Urinary bladder (tissue), 4 donors: ENCODE data around the gene RDH12. TPM values are rescaled to one million over a fixed set of nuclear protein-coding genes. Genes with fewer than 3 reads are reported as not detected.
"Not testable (repeated sequence)": the region's sequence is repeated elsewhere in the genome, so short reads cannot be mapped to it uniquely, and the experiment has no call there.

ENCODE experiments used
- DNase-seq: peaks from one replicate; pipeline ENCODE4 v3.0.0-alpha.2; 2015; ENCODE audit errors: extremely low spot score
- H3K27ac ChIP-seq: one replicate; pipeline ENCODE4 v1.5.1; 2013; ENCODE audit warnings: low read depth, mild to moderate bottlenecking, moderate library complexity
- H3K36me3 ChIP-seq: one replicate; pipeline ENCODE4 v1.6.1; 2013; ENCODE audit warnings: mild to moderate bottlenecking, moderate library complexity; ENCODE audit not compliant: insufficient read depth
- H3K4me1 ChIP-seq: one replicate; pipeline ENCODE4 v1.6.1; 2013; ENCODE audit warnings: mild to moderate bottlenecking, moderate library complexity; ENCODE audit not compliant: insufficient read depth
- H3K4me3 ChIP-seq: one replicate; pipeline ENCODE4 v1.5.1; 2013; ENCODE audit warnings: low read depth, low read length
- WGBS: extraction: QIAGEN DNeasy Blood & Tissue Kit; methylation state at CpG from one replicate; pipeline ENCODE4 v1.1.7; 2013; 5-methylcytosine and 5-hydroxymethylcytosine counted together
- polyA plus RNA-seq: library from polyadenylated mRNA; stranded (reverse); fragments of 200-250 nt; gene quantifications from one replicate; pipeline ENCODE4 v1.2.3, GENCODE V29; 2013
- total RNA-seq: library from RNA; depleted of rRNA; stranded (reverse); fragments of >200 nt; gene quantifications from one replicate; pipeline ENCODE4 v1.2.3, GENCODE V29; 2014
- donor health status: healthy with polysubstance abuse.
- donor health status: healthy.

RDH12 gene
- total and polyA plus RNA-seq, 2 donors, result 0.04 TPM; not detected in 1

GRCh38 chr14:67683842-67684241 lies 17.8 kb upstream of the RDH12 start:
- H3K4me3 ChIP-seq, result no peak overlapping the region
- H3K4me1 ChIP-seq, result no peaks in the 10 kb centered on the region
- no peak overlapping the region for H3K27ac ChIP-seq
- DNase-seq, result no peak
- H3K36me3 ChIP-seq, result peaks cover 2% of the 10 kb centered on the region

GRCh38 chr14:67690011-67690410 lies 11.7 kb upstream of the RDH12 start:
- H3K4me1 ChIP-seq, result peaks cover 2% of the 10 kb centered on the region
- peaks cover 6% of the 10 kb centered on the region for H3K36me3 ChIP-seq
- WGBS, result 97% methylated on average over 4 of the region's 4 CpGs
- no peak for DNase-seq
- H3K27ac ChIP-seq, result no peak overlapping the region
- no peak overlapping the region for H3K4me3 ChIP-seq

- Histone ChIP-seq H3K4me1 (peaks cover 2% of the 10 kb centered on the region), H3K4me3 (peak overlapping the region; percentile 73), H3K36me3 (peaks cover 4% of the 10 kb centered on the region), H3K27ac (peak overlapping the region; percentile 41)
- WGBS, result 2% methylated on average over 21 of the region's 21 CpGs
- DNase-seq, result peak; percentile 37
Measured at GRCh38 chr14:67694791-67695393, 6.8 kb upstream of the RDH12 start.

GRCh38 chr14:67695394-67695949 lies 6.2 kb upstream of the RDH12 start, which contains the start of gene RDH11:
Gene RDH11 (minus strand): TSS chr14:67695764. CDS start chr14:67695703, 61 bp downstream.
- Histone ChIP-seq H3K27ac (peak within 1 kb of the TSS; percentile 41), H3K4me3 (peak within 1 kb of the TSS; percentile 73), H3K4me1 (peaks cover 2% of the 10 kb centered on the region), H3K36me3 (peaks cover 4% of the 10 kb centered on the region)
- peak; percentile 86 for DNase-seq
- under 1% methylated on average over 25 of the region's 25 CpGs for WGBS

GRCh38 chr14:67697006-67697405 lies 4.7 kb upstream of the RDH12 start:
- peaks cover 3% of the 10 kb centered on the region for H3K36me3 ChIP-seq
- no peak overlapping the region for H3K27ac ChIP-seq
- 44% methylated on average over 4 of the region's 4 CpGs for WGBS
- DNase-seq, result no peak
- H3K4me3 ChIP-seq, result no peak overlapping the region
- peaks cover 2% of the 10 kb centered on the region for H3K4me1 ChIP-seq

- Histone ChIP-seq H3K27ac (no peak overlapping the region), H3K4me3 (no peak overlapping the region), H3K36me3 (no peaks in the 10 kb centered on the region), H3K4me1 (peaks cover 2% of the 10 kb centered on the region)
- no peak for DNase-seq
- 70% methylated on average over 1 of the region's 1 CpG for WGBS
Measured at GRCh38 chr14:67698179-67698578, 3.5 kb upstream of the RDH12 start.

GRCh38 chr14:67703997-67704396 lies 2.3 kb downstream of the RDH12 start:
- H3K4me1 ChIP-seq, result no peaks in the 10 kb centered on the region
- H3K36me3 ChIP-seq, result no peaks in the 10 kb centered on the region
- no peak overlapping the region for H3K27ac ChIP-seq
- 49% methylated on average over 3 of the region's 3 CpGs for WGBS
- no peak for DNase-seq
- no peak overlapping the region for H3K4me3 ChIP-seq

GRCh38 chr14:67704484-67705089 lies 2.9 kb downstream of the RDH12 start:
- under 1% methylated on average over 3 of the region's 3 CpGs for WGBS
- H3K4me3 ChIP-seq, result no peak overlapping the region
- H3K4me1 ChIP-seq, result no peaks in the 10 kb centered on the region
- no peaks in the 10 kb centered on the region for H3K36me3 ChIP-seq
- no peak overlapping the region for H3K27ac ChIP-seq
- peak; percentile 26 for DNase-seq

- no peaks in the 10 kb centered on the region for H3K36me3 ChIP-seq
- no peak overlapping the region for H3K27ac ChIP-seq
- no peak overlapping the region for H3K4me3 ChIP-seq
- H3K4me1 ChIP-seq, result no peaks in the 10 kb centered on the region
- 63% methylated on average over 3 of the region's 3 CpGs for WGBS
- DNase-seq, result no peak
Measured at GRCh38 chr14:67705211-67705610, 3.5 kb downstream of the RDH12 start.

GRCh38 chr14:67709346-67709745 lies 7.7 kb downstream of the RDH12 start:
- H3K27ac ChIP-seq, H3K4me3 ChIP-seq, H3K4me1 ChIP-seq, H3K36me3 ChIP-seq, DNase-seq: not testable (repeated sequence)

- H3K36me3 ChIP-seq, H3K4me1 ChIP-seq, H3K4me3 ChIP-seq, H3K27ac ChIP-seq, DNase-seq: not testable (repeated sequence)
- 65% methylated on average over 1 of the region's 1 CpG for WGBS
Measured at GRCh38 chr14:67709796-67710195, 8.1 kb downstream of the RDH12 start.

GRCh38 chr14:67710209-67710608 lies 8.5 kb downstream of the RDH12 start:
- 89% methylated on average over 2 of the region's 2 CpGs for WGBS
- no peaks in the 10 kb centered on the region for H3K36me3 ChIP-seq
- DNase-seq, result no peak
- no peak overlapping the region for H3K27ac ChIP-seq
- H3K4me1 ChIP-seq, result no peaks in the 10 kb centered on the region
- H3K4me3 ChIP-seq, result no peak overlapping the region

- Histone ChIP-seq H3K4me1 (no peaks in the 10 kb centered on the region), H3K36me3 (no peaks in the 10 kb centered on the region), H3K27ac (no peak overlapping the region), H3K4me3 (no peak overlapping the region)
- 93% methylated on average over 1 of the region's 1 CpG for WGBS
- no peak for DNase-seq
Measured at GRCh38 chr14:67717048-67717447, 15.4 kb downstream of the RDH12 start.

- H3K4me1 ChIP-seq, result no peaks in the 10 kb centered on the region
- 62% methylated on average over 2 of the region's 2 CpGs for WGBS
- H3K27ac ChIP-seq, result no peak overlapping the region
- H3K36me3 ChIP-seq, result no peaks in the 10 kb centered on the region
- no peak for DNase-seq
- no peak overlapping the region for H3K4me3 ChIP-seq
Measured at GRCh38 chr14:67718265-67718664, 16.6 kb downstream of the RDH12 start.
